GM06990 (cell line): ENCODE measurements around the gene LYPD6B.

Experiments used
- DNase-seq: peaks from one replicate; pipeline ENCODE4 v3.0.0-alpha.2; 2011; ENCODE audit not compliant: insufficient read length; ENCODE audit errors: extremely low read depth
- H3K27me3 ChIP-seq: replicated peaks from 2 replicates; pipeline ENCODE4 v1.6.0; 2011; ENCODE audit warnings: low read length; ENCODE audit not compliant: control insufficient read depth, insufficient read depth
- H3K36me3 ChIP-seq: 2 replicates; pipeline ENCODE4 v1.5.1; 2011; ENCODE audit warnings: low read length; ENCODE audit not compliant: control insufficient read depth, insufficient read depth
- H3K4me3 ChIP-seq: replicated peaks from 2 replicates; pipeline ENCODE4 v1.5.1; 2011; ENCODE audit warnings: low read depth, mild to moderate bottlenecking, control low read depth, low read length
- CTCF ChIP-seq: IDR thresholded peaks from 2 replicates; pipeline ENCODE4 v1.5.1; 2011; ENCODE audit warnings: low read length, control low read depth, mild to moderate bottlenecking, inconsistent platforms; ENCODE audit not compliant: insufficient read depth, poor library complexity, severe bottlenecking

LYPD6B gene

DNA sequence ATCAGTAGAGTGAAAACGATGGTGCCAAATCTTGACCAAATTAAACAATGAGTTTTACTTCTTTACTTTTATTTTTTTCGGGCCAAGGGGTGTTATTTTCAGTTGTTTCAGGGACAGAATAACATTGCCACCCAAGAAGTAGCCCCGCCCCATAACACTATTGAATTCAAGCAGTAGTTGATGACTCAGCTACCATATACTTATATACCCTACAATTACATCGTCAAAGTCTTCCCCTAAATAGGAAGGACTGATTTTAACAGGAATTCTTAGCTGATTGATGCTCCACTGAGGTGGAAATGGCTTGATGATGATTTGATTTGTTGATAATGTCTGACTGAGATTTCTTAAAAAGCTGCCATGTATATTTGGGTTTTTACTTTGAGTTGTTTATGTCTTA, 24.7 kb downstream of the LYPD6B start:
- TF ChIP-seq CTCF: no peak

DNA sequence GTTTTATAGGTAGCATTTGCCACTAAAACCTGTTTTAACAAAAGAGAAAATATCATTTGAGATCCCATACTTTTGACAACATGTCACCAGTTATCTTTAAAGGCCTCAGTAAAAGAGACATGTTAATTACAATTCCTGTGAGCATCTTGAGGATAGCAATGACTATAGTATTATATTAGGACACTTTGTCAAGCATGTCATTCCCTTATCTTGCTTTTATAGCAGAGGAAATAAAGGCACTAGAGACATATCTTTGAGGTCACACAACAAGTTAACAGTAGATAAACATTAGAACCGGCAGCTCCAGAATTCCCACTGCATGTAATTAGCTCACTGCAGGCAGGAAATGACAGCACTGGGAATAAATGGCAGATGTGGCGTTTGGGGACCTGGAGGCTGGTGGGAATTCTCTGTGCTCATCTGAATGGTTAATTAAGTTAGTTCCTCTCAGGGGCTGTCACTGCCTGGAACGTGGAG, 25.9 kb downstream of the LYPD6B start:
- Histone ChIP-seq H3K27me3 (no peaks in the 10 kb centered on the region), H3K4me3 (no peak overlapping the region), H3K36me3 (no peaks in the 10 kb centered on the region)
- no peak for TF ChIP-seq CTCF
- DNase-seq: no peak

More for the DNA sequence above, 24.7 kb downstream of the LYPD6B start:
- Histone ChIP-seq H3K27me3 (no peaks in the 10 kb centered on the region), H3K4me3 (no peak overlapping the region), H3K36me3 (no peaks in the 10 kb centered on the region)
- no peak for DNase-seq

DNA sequence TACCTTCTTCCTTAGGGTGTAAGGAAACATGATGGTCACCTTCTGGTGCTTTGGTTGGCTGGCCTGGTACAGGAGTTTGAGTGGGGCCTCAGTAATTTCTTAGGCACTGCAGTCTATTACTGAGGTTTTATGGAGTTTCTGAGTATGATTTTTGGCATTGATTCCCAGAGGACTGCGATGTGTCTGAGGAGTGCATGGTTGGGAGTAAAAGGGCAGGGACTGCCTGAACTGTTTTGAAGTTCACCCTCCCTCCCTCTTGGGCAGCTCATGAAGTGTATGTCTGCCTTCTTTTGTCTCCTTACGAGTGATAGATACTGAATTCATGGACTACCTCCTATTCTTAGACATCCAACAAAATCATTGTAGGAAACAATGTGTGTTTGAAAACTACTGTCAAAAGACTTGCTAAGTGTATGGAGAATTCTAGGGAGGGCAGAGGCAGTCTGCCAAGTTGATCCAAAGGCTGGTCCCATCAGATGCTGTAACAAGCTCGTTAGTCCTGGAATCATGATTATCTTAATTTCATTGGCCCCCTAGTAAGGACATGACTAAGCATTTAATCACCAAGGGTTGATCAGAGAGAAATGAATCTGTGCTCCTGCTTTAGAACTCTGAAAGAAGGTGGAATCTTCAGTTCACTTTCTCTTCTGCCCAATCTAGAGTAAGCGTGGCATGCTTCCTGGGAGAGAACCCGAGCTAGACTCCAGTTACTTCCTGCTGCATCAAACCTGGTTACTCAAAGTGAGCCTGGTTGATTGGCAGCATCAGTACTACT, 26.5 kb downstream of the LYPD6B start:
- Histone ChIP-seq H3K4me3 (no peak overlapping the region), H3K36me3 (no peaks in the 10 kb centered on the region), H3K27me3 (no peaks in the 10 kb centered on the region)
- DNase-seq: no peak
- no peak for TF ChIP-seq CTCF

- DNase-seq: no peak
- Histone ChIP-seq H3K36me3 (no peaks in the 10 kb centered on the region), H3K27me3 (no peaks in the 10 kb centered on the region), H3K4me3 (no peak overlapping the region)
- no peak for TF ChIP-seq CTCF
These were observed 29.9 kb downstream of the LYPD6B start for GRCh38 chr2:149068225-149068995.

GRCh38 chr2:149068996-149069888, 30.7 kb downstream of the LYPD6B start:
- no peaks in the 10 kb centered on the region for H3K27me3 ChIP-seq
- no peaks in the 10 kb centered on the region for H3K36me3 ChIP-seq
- no peak for DNase-seq
- TF ChIP-seq CTCF: no peak
- H3K4me3 ChIP-seq: no peak overlapping the region
